GM18519 (cell line): ENCODE measurements around the gene OR51S1.
"Not testable (repeated sequence)": the region's sequence is repeated elsewhere in the genome, so short reads cannot be mapped to it uniquely, and the experiment has no call there.

ENCODE experiments used
- ATAC-seq: cut with Tn5 transposase; IDR thresholded peaks from one replicate; pipeline ENCODE4 v1.9.1; 2021; ENCODE audit warnings: mild to moderate bottlenecking, moderate library complexity; ENCODE audit not compliant: unreplicated experiment, low FRiP score

OR51S1 gene

GRCh38 chr11:4848908-4849532, at the start of gene OR51S1:
OR51S1 (minus strand) TSS chr11:4849208; CDS start chr11:4849208, 0 bp downstream.
- no peak for ATAC-seq

GRCh38 chr11:4891996-4892640, 43.1 kb upstream of the OR51S1 start:
- ATAC-seq, result no peak

- ATAC-seq, result no peak
These were observed 41.3 kb upstream of the OR51S1 start for GRCh38 chr11:4890279-4890678.

GRCh38 chr11:4887591-4887990, 38.6 kb upstream of the OR51S1 start:
- ATAC-seq, result no peak

- no peak for ATAC-seq
These were observed 37.2 kb upstream of the OR51S1 start for GRCh38 chr11:4886186-4886585.

- ATAC-seq, result no peak
These were observed 35.4 kb upstream of the OR51S1 start for GRCh38 chr11:4884361-4884760.

GRCh38 chr11:4882543-4882942, 33.5 kb upstream of the OR51S1 start:
- ATAC-seq, result no peak

- ATAC-seq, result no peak
These were observed 33.0 kb upstream of the OR51S1 start, which contains the start of gene OR51T1 for GRCh38 chr11:4881860-4882500. OR51T1 (plus strand) TSS chr11:4881900; CDS start chr11:4881900, 0 bp downstream.

- no peak for ATAC-seq
These were observed 32.2 kb upstream of the OR51S1 start for GRCh38 chr11:4881188-4881587.

GRCh38 chr11:4865855-4866254, 16.8 kb upstream of the OR51S1 start:
- ATAC-seq, result no peak

- ATAC-seq, result no peak
These were observed 14.9 kb upstream of the OR51S1 start for GRCh38 chr11:4863876-4864275.

- ATAC-seq, result no peak
These were observed 13.6 kb upstream of the OR51S1 start for GRCh38 chr11:4862447-4863236.

GRCh38 chr11:4854286-4854685, 5.3 kb upstream of the OR51S1 start:
- ATAC-seq, result not testable (repeated sequence)

- no peak for ATAC-seq
These were observed 2.0 kb upstream of the OR51S1 start for GRCh38 chr11:4851033-4851432.

- no peak for ATAC-seq
These were observed 9.0 kb downstream of the OR51S1 start for GRCh38 chr11:4839851-4840549.

- ATAC-seq, result no peak
These were observed 18.1 kb downstream of the OR51S1 start for GRCh38 chr11:4830909-4831308.

GRCh38 chr11:4830346-4830745, 18.7 kb downstream of the OR51S1 start:
- ATAC-seq, result no peak

GRCh38 chr11:4826425-4826824, 22.6 kb downstream of the OR51S1 start:
- no peak for ATAC-seq

- ATAC-seq, result no peak
These were observed 23.9 kb downstream of the OR51S1 start for GRCh38 chr11:4825132-4825531.

- ATAC-seq, result no peak
These were observed 28.0 kb downstream of the OR51S1 start, which contains the start of gene OR51F2 for GRCh38 chr11:4821021-4821420. OR51F2 (plus strand) TSS chr11:4821321; CDS start chr11:4821422, 101 bp downstream.
